Measurements from ENCODE around the gene RFPL2.
A peak's percentile ranks its signal among the peaks of the same experiment; 100 is the strongest.
"Not testable (repeated sequence)": the region's sequence is repeated elsewhere in the genome, so short reads cannot be mapped to it uniquely, and the experiment has no call there.

Gene RFPL2

GRCh38 chr22:32193346-32193745, 11.5 kb downstream of the RFPL2 start:
- not testable (repeated sequence) for H3K4me3 ChIP-seq (ENCODE audit: low read depth, low read length); H3K27me3 ChIP-seq (ENCODE audit: control insufficient read depth, insufficient read depth, low read length); H3K4me1 ChIP-seq (ENCODE audit: control insufficient read depth, insufficient read depth, low read length); H3K27ac ChIP-seq (ENCODE audit: low read depth, low read length); H3K36me3 ChIP-seq (ENCODE audit: control insufficient read depth, insufficient read depth, low read length); H3K9ac ChIP-seq (ENCODE audit: low read length); H3K9me3 ChIP-seq (ENCODE audit: control insufficient read depth, insufficient read depth, low read depth, low read length)

- not testable (repeated sequence) for H3K36me3 ChIP-seq (ENCODE audit: control insufficient read depth, insufficient read depth, low read length); H3K9me3 ChIP-seq (ENCODE audit: control insufficient read depth, insufficient read depth, low read depth, low read length); H3K27me3 ChIP-seq (ENCODE audit: control insufficient read depth, insufficient read depth, low read length); H3K4me1 ChIP-seq (ENCODE audit: control insufficient read depth, insufficient read depth, low read length); H3K9ac ChIP-seq (ENCODE audit: low read length); H3K27ac ChIP-seq (ENCODE audit: low read depth, low read length); H3K4me3 ChIP-seq (ENCODE audit: low read depth, low read length)
Observed at GRCh38 chr22:32191021-32191420, 13.9 kb downstream of the RFPL2 start.

- Histone ChIP-seq H3K4me1 (ENCODE audit: control insufficient read depth, insufficient read depth, low read length) (no peaks in the 10 kb centered on the region), H3K36me3 (ENCODE audit: control insufficient read depth, insufficient read depth, low read length) (no peaks in the 10 kb centered on the region), H3K27me3 (ENCODE audit: control insufficient read depth, insufficient read depth, low read length) (peaks cover 21% of the 10 kb centered on the region; the same call in 1 of the 2 replicates), H3K9me3 (ENCODE audit: control insufficient read depth, insufficient read depth, low read depth, low read length) (no peaks in the 10 kb centered on the region), H3K9ac (ENCODE audit: low read length) (no peak overlapping the region), H3K4me3 (ENCODE audit: low read depth, low read length) (no peak overlapping the region), H3K27ac (ENCODE audit: low read depth, low read length) (no peak overlapping the region)
Observed at GRCh38 chr22:32185821-32186220, 19.1 kb downstream of the RFPL2 start.

- Histone ChIP-seq H3K27ac (ENCODE audit: low read depth, low read length) (no peak overlapping the region), H3K4me3 (ENCODE audit: low read depth, low read length) (no peak overlapping the region), H3K4me1 (ENCODE audit: control insufficient read depth, insufficient read depth, low read length) (no peaks in the 10 kb centered on the region), H3K27me3 (ENCODE audit: control insufficient read depth, insufficient read depth, low read length) (peaks cover 40% of the 10 kb centered on the region), H3K9ac (ENCODE audit: low read length) (no peak overlapping the region), H3K9me3 (ENCODE audit: control insufficient read depth, insufficient read depth, low read depth, low read length) (no peaks in the 10 kb centered on the region), H3K36me3 (ENCODE audit: control insufficient read depth, insufficient read depth, low read length) (no peaks in the 10 kb centered on the region)
Observed at GRCh38 chr22:32183625-32184024, 21.2 kb downstream of the RFPL2 start.

GRCh38 chr22:32181043-32181442, 23.8 kb downstream of the RFPL2 start:
- no peak overlapping the region for H3K9ac ChIP-seq (ENCODE audit: low read length)
- no peaks in the 10 kb centered on the region for H3K36me3 ChIP-seq (ENCODE audit: control insufficient read depth, insufficient read depth, low read length)
- peaks cover 54% of the 10 kb centered on the region for H3K27me3 ChIP-seq (ENCODE audit: control insufficient read depth, insufficient read depth, low read length)
- peaks cover 2% of the 10 kb centered on the region; the same call in 1 of the 2 replicates for H3K4me1 ChIP-seq (ENCODE audit: control insufficient read depth, insufficient read depth, low read length)
- no peak overlapping the region for H3K27ac ChIP-seq (ENCODE audit: low read depth, low read length)
- no peak overlapping the region for H3K4me3 ChIP-seq (ENCODE audit: low read depth, low read length)
- no peaks in the 10 kb centered on the region for H3K9me3 ChIP-seq (ENCODE audit: control insufficient read depth, insufficient read depth, low read depth, low read length)

- Histone ChIP-seq H3K36me3 (ENCODE audit: control insufficient read depth, insufficient read depth, low read length) (no peaks in the 10 kb centered on the region), H3K27ac (ENCODE audit: low read depth, low read length) (no peak overlapping the region), H3K9ac (ENCODE audit: low read length) (no peak overlapping the region), H3K27me3 (ENCODE audit: control insufficient read depth, insufficient read depth, low read length) (peaks cover 81% of the 10 kb centered on the region), H3K9me3 (ENCODE audit: control insufficient read depth, insufficient read depth, low read depth, low read length) (no peaks in the 10 kb centered on the region), H3K4me1 (ENCODE audit: control insufficient read depth, insufficient read depth, low read length) (peaks cover 9% of the 10 kb centered on the region), H3K4me3 (ENCODE audit: low read depth, low read length) (no peak overlapping the region)
Observed at GRCh38 chr22:32177221-32177765, 27.6 kb downstream of the RFPL2 start.

- Histone ChIP-seq H3K27ac (ENCODE audit: low read depth, low read length) (no peak overlapping the region), H3K9me3 (ENCODE audit: control insufficient read depth, insufficient read depth, low read depth, low read length) (no peaks in the 10 kb centered on the region), H3K4me1 (ENCODE audit: control insufficient read depth, insufficient read depth, low read length) (peaks cover 9% of the 10 kb centered on the region), H3K27me3 (ENCODE audit: control insufficient read depth, insufficient read depth, low read length) (peaks cover 69% of the 10 kb centered on the region), H3K4me3 (ENCODE audit: low read depth, low read length) (peak overlapping the region; percentile 53), H3K9ac (ENCODE audit: low read length) (no peak overlapping the region), H3K36me3 (ENCODE audit: control insufficient read depth, insufficient read depth, low read length) (no peaks in the 10 kb centered on the region)
Observed at GRCh38 chr22:32175683-32176644, 28.9 kb downstream of the RFPL2 start.

GRCh38 chr22:32175115-32175514, 29.8 kb downstream of the RFPL2 start:
- Histone ChIP-seq H3K4me1 (ENCODE audit: control insufficient read depth, insufficient read depth, low read length) (peaks cover 9% of the 10 kb centered on the region), H3K9ac (ENCODE audit: low read length) (no peak overlapping the region), H3K36me3 (ENCODE audit: control insufficient read depth, insufficient read depth, low read length) (no peaks in the 10 kb centered on the region), H3K4me3 (ENCODE audit: low read depth, low read length) (0 out of 2 replicates have a peak overlapping the region, but pooled peaks have one; percentile 53), H3K27ac (ENCODE audit: low read depth, low read length) (no peak overlapping the region), H3K27me3 (ENCODE audit: control insufficient read depth, insufficient read depth, low read length) (peaks cover 61% of the 10 kb centered on the region), H3K9me3 (ENCODE audit: control insufficient read depth, insufficient read depth, low read depth, low read length) (no peaks in the 10 kb centered on the region)

GRCh38 chr22:32165681-32166080, 39.2 kb downstream of the RFPL2 start:
- Histone ChIP-seq H3K9me3 (ENCODE audit: control insufficient read depth, insufficient read depth, low read depth, low read length) (no peaks in the 10 kb centered on the region), H3K27ac (ENCODE audit: low read depth, low read length) (no peak overlapping the region), H3K36me3 (ENCODE audit: control insufficient read depth, insufficient read depth, low read length) (no peaks in the 10 kb centered on the region), H3K9ac (ENCODE audit: low read length) (no peak overlapping the region), H3K27me3 (ENCODE audit: control insufficient read depth, insufficient read depth, low read length) (no peaks in the 10 kb centered on the region), H3K4me3 (ENCODE audit: low read depth, low read length) (no peak overlapping the region), H3K4me1 (ENCODE audit: control insufficient read depth, insufficient read depth, low read length) (peaks cover 3% of the 10 kb centered on the region; the same call in 1 of the 2 replicates)

- Histone ChIP-seq H3K4me1 (ENCODE audit: control insufficient read depth, insufficient read depth, low read length) (peaks cover 3% of the 10 kb centered on the region; the same call in 1 of the 2 replicates), H3K9me3 (ENCODE audit: control insufficient read depth, insufficient read depth, low read depth, low read length) (no peaks in the 10 kb centered on the region), H3K27me3 (ENCODE audit: control insufficient read depth, insufficient read depth, low read length) (no peaks in the 10 kb centered on the region), H3K27ac (ENCODE audit: low read depth, low read length) (no peak overlapping the region), H3K9ac (ENCODE audit: low read length) (no peak overlapping the region), H3K4me3 (ENCODE audit: low read depth, low read length) (no peak overlapping the region), H3K36me3 (ENCODE audit: control insufficient read depth, insufficient read depth, low read length) (no peaks in the 10 kb centered on the region)
Observed at GRCh38 chr22:32164075-32164860, 40.6 kb downstream of the RFPL2 start.

GRCh38 chr22:32160411-32160810, 44.5 kb downstream of the RFPL2 start:
- not testable (repeated sequence) for H3K36me3 ChIP-seq (ENCODE audit: control insufficient read depth, insufficient read depth, low read length); H3K4me1 ChIP-seq (ENCODE audit: control insufficient read depth, insufficient read depth, low read length); H3K4me3 ChIP-seq (ENCODE audit: low read depth, low read length); H3K9me3 ChIP-seq (ENCODE audit: control insufficient read depth, insufficient read depth, low read depth, low read length); H3K9ac ChIP-seq (ENCODE audit: low read length); H3K27me3 ChIP-seq (ENCODE audit: control insufficient read depth, insufficient read depth, low read length); H3K27ac ChIP-seq (ENCODE audit: low read depth, low read length)
